GM18907 (cell line): ENCODE results near the gene MYB.
"Not testable (repeated sequence)": the region's sequence is repeated elsewhere in the genome, so short reads cannot be mapped to it uniquely, and the experiment has no call there.

Source experiments
- ATAC-seq: cut with Tn5 transposase; IDR thresholded peaks from one replicate; pipeline ENCODE4 v1.9.1; 2021; ENCODE audit warnings: mild to moderate bottlenecking, moderate library complexity; ENCODE audit not compliant: unreplicated experiment

The MYB gene

DNA sequence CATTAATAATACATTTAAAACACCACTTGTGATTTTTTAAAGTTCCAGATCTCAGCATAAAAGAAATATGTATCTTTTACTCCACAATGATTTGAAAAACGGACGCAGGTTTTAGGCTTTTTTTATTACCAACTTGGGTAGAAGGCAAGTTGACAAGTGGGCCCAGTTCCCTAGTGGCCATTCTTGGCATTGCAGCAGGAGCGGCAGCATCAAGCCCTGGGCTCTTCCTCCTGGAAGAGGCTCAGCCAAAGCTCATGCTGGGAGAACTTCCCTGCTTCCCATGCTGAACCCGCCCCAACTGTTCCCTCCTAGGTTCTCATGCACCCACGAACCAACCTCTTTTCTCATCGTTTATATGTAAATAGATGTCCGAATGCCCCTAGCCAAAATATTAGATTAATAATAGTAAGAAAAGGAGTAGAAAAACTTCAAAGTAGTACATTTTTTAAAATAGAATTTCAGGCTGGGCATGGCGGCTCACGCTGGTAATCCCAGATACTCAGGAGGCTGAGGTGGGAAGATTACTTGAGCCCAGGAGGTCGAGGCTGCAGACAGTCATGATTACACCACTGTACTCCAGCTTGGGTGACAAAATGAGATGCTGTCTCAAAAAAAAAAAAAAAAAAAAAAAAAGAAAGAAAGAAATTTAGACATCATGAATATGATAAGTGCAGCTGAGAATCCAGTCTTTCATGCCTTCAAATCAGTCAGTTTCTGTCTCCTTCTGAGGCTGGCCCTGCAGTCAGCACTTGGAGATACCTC lies 18.2 kb upstream of the MYB start:
- no peak for ATAC-seq

- peak; percentile 74 for ATAC-seq
Observed at GRCh38 chr6:135163440-135163738, 17.7 kb upstream of the MYB start.

DNA sequence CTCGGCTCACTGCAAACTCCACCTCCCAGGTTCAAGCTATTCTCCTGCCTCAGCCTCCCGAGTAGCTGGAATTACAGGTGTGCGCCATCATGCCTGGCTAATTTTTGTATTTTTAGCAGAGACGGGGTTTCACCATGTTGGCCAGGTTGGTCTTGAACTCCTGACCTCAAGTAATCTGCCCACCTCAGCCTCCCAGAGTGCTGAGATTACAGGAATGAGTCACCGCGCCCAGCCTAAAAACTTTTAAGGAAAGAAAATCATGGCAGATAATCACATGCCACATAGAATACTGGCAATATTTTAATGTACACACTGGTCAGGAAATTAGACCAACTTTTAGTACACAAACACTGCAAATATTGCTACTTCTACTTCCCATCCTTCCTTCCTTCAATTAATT lies 16.7 kb upstream of the MYB start:
- ATAC-seq: not testable (repeated sequence)

DNA sequence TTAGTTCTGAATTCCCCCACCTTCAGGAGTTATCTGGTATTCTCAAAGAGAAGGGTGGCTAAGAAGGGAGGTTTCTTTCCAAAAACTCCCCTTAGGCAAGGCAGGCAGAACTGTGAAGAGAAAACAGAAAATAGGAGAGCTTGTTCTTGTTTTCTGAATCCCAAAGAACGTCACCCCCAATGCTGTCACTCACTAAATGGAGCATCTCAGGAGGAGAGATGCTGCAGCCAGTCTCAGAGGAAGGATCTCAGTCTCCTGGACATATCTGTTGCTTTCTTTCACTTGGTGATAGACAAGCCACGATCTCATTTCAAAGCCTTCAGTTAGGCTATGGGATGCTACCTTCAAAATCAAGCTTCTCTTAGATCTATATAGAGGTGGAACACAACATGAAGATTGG lies 16.1 kb upstream of the MYB start:
- no peak for ATAC-seq

DNA sequence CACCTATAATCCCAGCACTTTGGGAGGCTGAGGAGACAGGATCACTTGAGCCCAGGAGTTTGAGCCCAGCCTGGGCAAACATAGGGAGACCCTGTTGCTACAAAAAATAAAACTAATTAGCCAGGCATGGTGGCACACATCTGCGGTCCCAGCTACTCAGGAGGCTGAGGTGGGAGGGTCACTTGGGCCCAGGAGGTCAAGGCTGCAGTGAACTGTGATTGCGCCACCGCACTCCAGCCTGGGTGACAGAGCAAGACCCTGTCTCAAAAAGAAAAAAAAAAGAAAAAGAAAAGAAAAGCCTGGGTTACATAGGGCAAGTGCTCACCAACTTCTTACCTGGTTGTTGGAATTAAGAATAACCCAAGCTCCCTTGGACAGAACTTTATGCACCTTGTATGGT lies 14.6 kb upstream of the MYB start:
- ATAC-seq: no peak

DNA sequence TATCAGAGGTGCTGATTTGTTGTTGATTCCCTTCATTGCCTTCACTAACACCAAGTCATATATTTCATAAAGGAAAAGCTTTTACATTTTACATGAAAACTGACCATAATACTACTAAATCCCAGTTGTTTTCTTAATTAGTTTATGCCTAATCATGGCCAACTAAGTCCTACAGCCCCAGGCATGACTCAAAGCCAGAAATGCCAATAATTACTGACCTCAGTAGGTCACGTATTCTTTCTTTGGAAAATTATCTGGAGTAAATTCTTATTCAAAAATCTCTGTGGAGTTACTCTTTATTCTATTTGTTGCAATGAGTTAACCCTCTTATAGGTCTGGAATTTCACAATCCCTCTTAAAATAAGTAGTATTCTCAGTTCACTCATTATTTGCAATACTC lies 13.5 kb upstream of the MYB start:
- ATAC-seq: no peak

DNA sequence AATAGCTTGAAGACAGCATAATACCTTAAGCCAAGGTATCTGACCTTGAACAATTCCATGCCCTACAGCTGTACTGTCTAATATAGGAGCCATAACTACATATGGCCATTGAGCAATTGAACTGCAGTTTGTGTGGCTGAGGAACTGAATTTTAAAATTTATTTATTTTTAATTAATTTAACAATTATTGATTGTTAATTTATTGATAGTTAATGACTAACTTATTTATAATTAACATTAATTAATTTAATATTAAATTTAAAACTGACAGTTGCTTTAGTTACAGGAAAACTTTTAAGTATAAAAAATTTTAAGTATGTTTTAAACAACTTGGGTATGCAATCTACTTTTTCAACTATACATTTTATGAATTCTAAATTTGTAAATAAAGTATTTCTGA lies 12.3 kb upstream of the MYB start:
- no peak for ATAC-seq

- ATAC-seq: peak; percentile 27
Observed at GRCh38 chr6:135170238-135170637, 10.9 kb upstream of the MYB start.

DNA sequence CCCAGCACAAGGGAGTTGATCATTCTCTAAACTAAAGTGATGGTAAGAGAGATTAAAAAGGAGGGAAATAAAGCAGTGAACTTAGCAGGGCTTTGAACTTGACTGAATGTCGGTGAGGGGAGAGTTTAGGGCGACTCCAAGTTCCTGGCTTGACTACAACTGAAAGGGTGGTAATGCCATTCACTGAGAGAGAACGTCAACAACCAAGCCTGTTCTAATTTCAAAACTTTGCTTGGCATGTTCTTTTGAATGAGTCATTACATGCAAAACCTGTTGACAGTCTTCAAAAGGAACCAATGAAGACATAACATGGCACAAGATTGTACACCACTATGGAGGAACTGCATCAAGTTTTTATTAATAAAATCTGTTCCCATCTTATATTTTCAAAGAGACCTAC lies 10.3 kb upstream of the MYB start:
- ATAC-seq: peak; percentile 43

DNA sequence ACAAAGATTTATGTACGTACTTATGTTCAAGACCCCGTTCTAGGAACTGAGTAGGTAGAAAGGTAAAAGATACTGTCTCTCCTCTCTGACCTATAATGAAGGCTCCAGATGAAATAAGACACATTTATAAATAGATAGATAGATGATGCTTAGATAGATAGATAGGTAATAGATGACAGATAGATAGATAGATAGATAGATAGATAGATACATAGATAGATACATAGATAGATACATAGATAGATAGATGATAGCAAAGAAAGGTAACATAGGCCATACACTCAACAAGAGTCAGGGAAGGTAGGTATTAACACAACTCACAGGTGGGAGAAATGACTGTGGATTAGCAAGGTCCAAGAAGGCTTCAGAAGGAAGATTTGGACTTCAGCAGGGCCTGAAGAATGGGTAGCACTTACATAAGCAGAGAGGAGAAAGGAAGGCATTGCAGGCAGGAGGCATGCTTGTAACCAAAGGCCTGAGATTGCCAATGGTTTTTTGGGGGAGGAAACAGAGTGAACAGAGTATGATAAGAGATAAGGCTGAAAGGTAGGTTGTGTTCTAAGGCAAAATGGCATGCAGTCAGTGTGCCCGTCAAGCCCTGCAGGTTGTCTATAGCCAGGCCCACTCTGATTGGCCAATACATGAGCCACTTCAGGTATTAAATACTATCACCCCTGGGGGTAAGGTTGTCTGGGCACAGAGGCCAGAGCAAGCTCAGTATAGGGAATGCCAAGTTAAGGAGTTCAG lies 7.7 kb upstream of the MYB start:
- ATAC-seq: no peak

DNA sequence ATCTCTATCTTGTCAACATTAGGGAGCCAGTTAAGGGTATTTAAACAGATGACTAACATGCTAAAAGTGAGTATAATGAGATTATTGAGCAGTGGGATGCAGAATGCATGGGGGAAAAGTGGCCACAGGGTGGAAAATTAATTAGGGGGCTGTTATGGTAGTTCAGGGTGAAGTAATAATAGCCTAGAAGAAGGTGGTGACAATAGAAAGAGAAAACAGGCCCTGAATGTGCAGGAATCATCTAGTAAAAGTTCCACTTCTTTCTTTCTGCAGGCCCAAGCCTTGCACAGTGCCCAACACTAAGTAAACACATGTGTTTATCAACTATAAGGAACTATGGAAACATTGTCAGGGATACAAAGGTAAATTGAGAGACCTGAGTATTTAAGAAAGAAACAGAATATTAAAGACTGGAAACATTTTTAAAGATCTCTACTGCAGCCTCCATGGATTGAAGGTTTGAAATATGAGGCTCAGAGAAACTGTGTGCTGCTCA lies 7.1 kb upstream of the MYB start:
- ATAC-seq: no peak

DNA sequence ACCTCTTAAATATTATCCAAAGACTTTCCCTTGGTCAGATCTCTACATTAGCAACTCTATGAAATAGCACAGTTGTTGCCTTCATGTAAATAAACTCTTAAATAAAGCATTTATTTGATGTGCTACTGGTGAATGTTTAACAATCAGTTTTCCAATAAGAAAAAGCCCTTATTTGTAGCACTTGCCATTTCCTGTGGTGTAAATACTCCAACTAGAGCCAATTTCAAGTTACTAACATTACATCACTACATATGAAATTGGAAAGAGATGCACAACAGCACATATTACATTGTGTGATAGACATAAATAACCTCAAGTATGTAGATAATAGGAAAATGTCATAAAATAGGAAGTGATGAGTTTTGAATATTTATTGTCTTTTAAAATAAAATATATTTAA lies 5.0 kb upstream of the MYB start:
- ATAC-seq: no peak

- no peak for ATAC-seq
Observed at GRCh38 chr6:135176464-135176863, 4.6 kb upstream of the MYB start.

- no peak for ATAC-seq
Observed at GRCh38 chr6:135179372-135179771, 1.7 kb upstream of the MYB start.

DNA sequence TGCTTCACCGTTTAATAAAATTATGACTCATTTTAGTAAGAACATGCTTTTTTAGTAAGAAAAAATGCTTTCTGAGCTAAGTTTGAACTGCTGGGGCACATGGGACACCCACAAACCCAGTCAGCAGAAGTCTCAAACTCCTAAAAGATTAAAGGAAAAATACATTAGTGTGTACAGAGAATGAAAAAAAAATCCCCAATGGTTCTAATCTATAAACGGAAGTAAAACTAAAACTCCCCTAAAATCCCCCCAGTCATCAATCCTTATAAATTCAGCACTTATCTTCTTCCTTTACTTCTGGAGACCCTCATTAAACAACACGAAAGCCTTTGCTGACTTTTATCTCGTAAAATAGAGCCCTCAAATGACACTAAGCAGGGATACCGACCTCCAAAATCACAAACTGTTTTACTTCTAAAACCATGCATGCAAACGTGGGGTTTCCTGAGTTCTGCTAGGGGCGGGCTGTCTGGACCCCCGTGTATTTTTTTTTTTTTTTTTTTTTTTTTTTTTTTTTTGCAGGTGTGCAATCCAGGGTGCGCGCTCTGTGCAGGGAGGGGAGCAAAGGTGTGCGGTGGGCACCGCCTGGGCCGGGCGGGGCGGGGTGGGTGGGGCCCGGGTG lies 1.1 kb upstream of the MYB start:
- no peak for ATAC-seq

DNA sequence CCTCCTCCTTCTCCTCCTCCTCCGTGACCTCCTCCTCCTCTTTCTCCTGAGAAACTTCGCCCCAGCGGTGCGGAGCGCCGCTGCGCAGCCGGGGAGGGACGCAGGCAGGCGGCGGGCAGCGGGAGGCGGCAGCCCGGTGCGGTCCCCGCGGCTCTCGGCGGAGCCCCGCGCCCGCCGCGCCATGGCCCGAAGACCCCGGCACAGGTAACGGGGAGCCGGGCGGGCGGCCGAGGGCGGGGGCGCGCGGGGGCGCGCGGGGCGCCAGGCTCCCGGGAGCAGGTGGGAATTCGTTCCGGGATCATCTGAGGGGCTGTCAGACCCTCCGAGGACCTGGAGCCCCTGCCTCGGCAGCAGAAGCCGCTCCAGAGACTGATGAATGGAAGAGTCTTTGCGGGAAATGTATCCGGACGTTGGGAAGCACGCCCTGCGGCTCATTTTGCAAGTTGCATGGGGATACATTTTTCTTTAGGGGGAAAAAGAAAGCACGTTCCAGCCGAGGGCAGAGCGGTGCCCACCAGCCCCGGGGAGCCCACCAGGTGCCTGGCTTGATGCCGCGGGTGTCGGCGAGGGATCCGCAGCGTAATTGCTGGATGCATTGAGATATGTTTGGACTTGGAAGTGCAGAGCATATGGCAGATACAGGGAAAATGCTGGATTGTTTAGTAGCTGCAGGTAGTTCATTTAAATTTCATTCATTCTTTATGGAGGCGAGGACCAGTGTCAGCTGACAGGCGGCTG lies 394 bp downstream of the MYB start:
- no peak for ATAC-seq

GRCh38 chr6:135182071-135183001 lies 1.2 kb downstream of the MYB start:
- ATAC-seq: peak; percentile 12

DNA sequence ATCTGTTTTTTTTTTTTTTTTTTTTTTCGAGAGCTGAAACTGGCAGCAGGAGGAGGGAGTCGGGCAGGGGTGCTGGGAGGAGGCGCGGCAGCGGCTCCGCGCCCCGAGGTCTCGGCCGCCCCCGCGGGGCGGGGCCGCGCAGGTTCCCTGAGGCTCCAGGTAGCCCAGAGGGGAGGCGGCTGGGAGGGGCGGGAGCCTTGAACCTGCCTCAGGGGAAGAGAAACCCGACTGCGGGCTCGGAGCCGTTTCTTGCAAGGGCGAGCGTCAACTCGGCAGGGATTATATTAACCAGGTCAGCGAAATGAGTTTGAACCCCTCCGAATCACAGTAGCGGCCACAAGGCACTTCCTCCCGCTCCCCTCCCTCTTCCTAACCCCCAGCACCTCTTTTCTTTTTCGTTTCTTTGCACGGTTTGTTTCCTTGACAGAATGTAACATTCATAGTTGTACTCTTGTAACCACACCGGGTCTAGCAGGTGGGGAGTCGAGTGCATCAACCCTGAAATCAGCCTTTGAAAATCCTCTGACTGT lies 2.0 kb downstream of the MYB start:
- ATAC-seq: peak; percentile 54

DNA sequence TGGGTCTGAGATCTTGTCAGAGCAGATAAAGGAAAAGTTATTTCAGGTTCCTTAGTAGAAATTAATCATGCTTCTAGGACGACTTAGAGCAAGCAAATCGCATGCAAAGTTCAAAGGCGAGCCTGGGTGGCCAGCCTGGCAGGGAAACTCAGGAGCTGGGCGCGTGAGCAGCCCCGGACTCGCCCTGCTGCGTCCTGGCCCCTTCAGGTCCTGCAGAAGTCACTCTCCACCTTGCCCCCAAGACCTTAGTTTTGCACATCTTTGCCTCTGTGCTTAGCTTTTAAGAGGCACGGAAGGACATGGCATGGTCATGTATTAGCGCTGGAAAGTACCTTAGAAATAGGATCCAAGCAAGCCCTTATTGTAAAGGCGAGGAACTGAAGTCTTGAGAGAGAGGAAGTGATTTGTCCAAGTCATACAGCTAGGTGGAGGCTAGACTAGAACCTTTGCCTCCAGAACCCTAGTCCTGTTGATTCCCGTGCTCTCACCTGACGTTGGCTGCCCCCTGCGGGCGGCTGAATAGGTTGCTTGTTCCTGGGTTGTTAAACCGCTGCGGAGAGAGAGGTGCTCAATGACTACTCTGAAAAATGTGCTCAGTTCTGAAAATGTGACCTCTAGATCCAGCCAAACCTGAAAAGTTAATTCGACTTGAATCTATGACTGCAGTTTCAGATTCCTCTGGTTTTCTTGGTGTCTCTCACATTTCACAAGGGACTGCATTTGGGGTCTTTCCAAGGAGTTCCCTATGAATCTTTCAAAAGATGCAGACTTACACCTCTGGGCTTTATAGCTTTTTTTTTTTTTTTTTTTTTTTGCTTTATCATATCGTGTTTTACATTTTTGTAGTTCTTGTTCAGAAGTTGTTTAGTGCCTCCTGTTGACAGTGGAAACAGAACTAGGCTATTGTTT lies 2.7 kb downstream of the MYB start:
- ATAC-seq: peak; percentile 39
